ACHN (cell line): Measurements from ENCODE around the gene SH3D19.

Experiments
- DNase-seq: peaks from one replicate; pipeline ENCODE4 v3.0.0-alpha.2; 2015
- in situ Hi-C: cut with HindIII; loops from 2 replicates; pipeline ENCODE4 v1.10.0; 2017; ENCODE audit warnings: low sequenced_read_pairs, low pct_ligation_motif_present, low pct_unique_long_range_greater_than_20kb

The SH3D19 gene

GRCh38 chr4:151207186-151207585 is 118.2 kb downstream of the SH3D19 start:
- in situ Hi-C loops = no loop called here

GRCh38 chr4:151206241-151207005 is 119.0 kb downstream of the SH3D19 start:
- DNase-seq = no peak
- in situ Hi-C loops = no loop called here

More at GRCh38 chr4:151207186-151207585, 118.2 kb downstream of the SH3D19 start:
- no peak for DNase-seq

- no peak for DNase-seq
- in situ Hi-C loops = no loop called here
These were observed 119.7 kb downstream of the SH3D19 start for GRCh38 chr4:151205722-151206121.

GRCh38 chr4:151204925-151205524 is 120.4 kb downstream of the SH3D19 start:
- in situ Hi-C loops = no loop called here
- no peak for DNase-seq

GRCh38 chr4:151202851-151203455 is 122.5 kb downstream of the SH3D19 start:
- in situ Hi-C loops = no loop called here
- no peak for DNase-seq

GRCh38 chr4:151202381-151202780 is 123.0 kb downstream of the SH3D19 start:
- in situ Hi-C loops = no loop called here
- no peak for DNase-seq

GRCh38 chr4:151199319-151200190 is 125.8 kb downstream of the SH3D19 start:
- no peak for DNase-seq
- in situ Hi-C loops = no loop called here

GRCh38 chr4:151198748-151199147 is 126.7 kb downstream of the SH3D19 start:
- in situ Hi-C loops = no loop called here
- DNase-seq = no peak

- no peak for DNase-seq
- in situ Hi-C loops = no loop called here
These were observed 128.2 kb downstream of the SH3D19 start for GRCh38 chr4:151197247-151197646.

GRCh38 chr4:151195801-151196200 is 129.6 kb downstream of the SH3D19 start:
- DNase-seq = no peak
- in situ Hi-C loops = no loop called here

GRCh38 chr4:151193414-151193813 is 132.0 kb downstream of the SH3D19 start:
- in situ Hi-C loops = no loop called here
- DNase-seq = no peak

GRCh38 chr4:151192556-151193235 is 132.7 kb downstream of the SH3D19 start:
- in situ Hi-C loops = no loop called here
- DNase-seq = no peak

GRCh38 chr4:151184523-151185458 is 140.6 kb downstream of the SH3D19 start:
- in situ Hi-C loops = no loop called here
- DNase-seq = peak; percentile 43

- in situ Hi-C loops = no loop called here
- DNase-seq = no peak
These were observed 142.9 kb downstream of the SH3D19 start for GRCh38 chr4:151182455-151182996.

GRCh38 chr4:151176685-151177084 is 148.7 kb downstream of the SH3D19 start:
- DNase-seq = no peak
- in situ Hi-C loops = no loop called here

GRCh38 chr4:151175754-151176631 is 149.4 kb downstream of the SH3D19 start:
- no peak for DNase-seq
- in situ Hi-C loops = no loop called here
